ENCODE data around the gene UBA5. TPM values are rescaled to one million over a fixed set of nuclear protein-coding genes. Genes with fewer than 3 reads are reported as not detected.
A peak's percentile ranks its signal among the peaks of the same experiment; 100 is the strongest.

The UBA5 gene
- total RNA-seq, 1 donor from 2014 or later = 17.2 TPM

GRCh38 chr3:132721479-132722164 is 61.5 kb downstream of the UBA5 start:
- ATAC-seq = peak; percentile 21

GRCh38 chr3:132722165-132723023 is 62.3 kb downstream of the UBA5 start, which contains the start of gene NPHP3:
Gene NPHP3 (minus strand): TSS chr3:132722409. CDS start chr3:132722355, 54 bp downstream.
- ATAC-seq = peak; percentile 94

- no peak for ATAC-seq
These were observed 63.2 kb downstream of the UBA5 start for GRCh38 chr3:132723024-132723950.

- no peak for ATAC-seq
These were observed 66.3 kb downstream of the UBA5 start for GRCh38 chr3:132726341-132726823.

Other genes starting within 250 kb of the UBA5 start
- 22.8 TPM for gene DNAJC13, start 242.8 kb upstream of the UBA5 start, total RNA-seq
- not detected for gene ACKR4, start 63.1 kb upstream of the UBA5 start, total RNA-seq
- gene ACAD11, start 520 bp upstream of the UBA5 start, total RNA-seq = 8.1 TPM
- 10.1 TPM for gene NPHP3, start 62.1 kb downstream of the UBA5 start, total RNA-seq